Liver (tissue), 9 donors: Measurements from ENCODE around the gene ANKMY2. TPM values are rescaled to one million over a fixed set of nuclear protein-coding genes. Genes with fewer than 3 reads are reported as not detected.

Source experiments
- DNase-seq: peaks from one replicate; pipeline ENCODE4 v3.0.0-alpha.2; 2017; ENCODE audit warnings: low spot score
- H3K27ac ChIP-seq, 2 donors: one replicate each; pipeline ENCODE4 v1.7.0; 2013; ENCODE audit warnings: inconsistent platforms in 2 of 2, low read length in 2 of 2, control low read depth in 1 of 2, low read depth in 1 of 2, mild to moderate bottlenecking in 1 of 2
- H3K27me3 ChIP-seq, 4 donors: one replicate each; pipeline versions ENCODE4 v1.6.1 to v1.7.0; 2013; ENCODE audit warnings: low read length in 3 of 4, inconsistent platforms in 1 of 4, mild to moderate bottlenecking in 1 of 4, moderate library complexity in 1 of 4; ENCODE audit not compliant: control insufficient read depth in 4 of 4, insufficient read depth in 4 of 4
- H3K36me3 ChIP-seq, 4 donors: one replicate each; pipeline versions ENCODE4 v1.6.1 to v1.7.0; 2013; ENCODE audit warnings: low read length in 3 of 4, mild to moderate bottlenecking in 3 of 4, low read depth in 1 of 4, moderate library complexity in 1 of 4; ENCODE audit not compliant: control insufficient read depth in 4 of 4, insufficient read depth in 3 of 4
- H3K4me1 ChIP-seq, 4 donors: one replicate each; pipeline versions ENCODE4 v1.6.1 to v1.7.0; 2013; ENCODE audit warnings: low read length in 3 of 4, mild to moderate bottlenecking in 3 of 4, moderate library complexity in 1 of 4; ENCODE audit not compliant: control insufficient read depth in 4 of 4, insufficient read depth in 4 of 4
- H3K4me3 ChIP-seq, 3 donors: one replicate each; pipeline versions ENCODE4 v1.6.1 to v1.7.0; 2013; ENCODE audit warnings: low read length in 3 of 3, control low read depth in 1 of 3, low read depth in 1 of 3, mild to moderate bottlenecking in 1 of 3
- H3K9ac ChIP-seq, 2 donors: one replicate each; pipeline ENCODE4 v1.7.0; 2013; ENCODE audit warnings: low read length in 2 of 2, mild to moderate bottlenecking in 2 of 2, moderate library complexity in 2 of 2, control low read depth in 1 of 2, low read depth in 1 of 2
- H3K9me3 ChIP-seq, 4 donors: one replicate each; pipeline versions ENCODE4 v1.6.1 to v1.7.0; 2013; ENCODE audit warnings: low read length in 3 of 4; ENCODE audit not compliant: control insufficient read depth in 4 of 4
- CTCF ChIP-seq: fragments of 150-350 bp; IDR thresholded peaks from 2 replicates; pipeline ENCODE4 v1.5.1; 2017; ENCODE audit warnings: improper control_type of control experiment, low read depth, low read length; ENCODE audit not compliant: missing input control
- EGR1 ChIP-seq, 2 donors: IDR thresholded peaks; 2 replicates each; pipeline ENCODE4 v1.6.1; 2016 to 2018; ENCODE audit warnings: antibody characterized with exemption in 2 of 2, low read depth in 2 of 2
- FOXA1 ChIP-seq: IDR thresholded peaks from 2 replicates; pipeline ENCODE4 v1.6.1; 2016; ENCODE audit warnings: antibody characterized with exemption
- FOXA2 ChIP-seq: IDR thresholded peaks from 2 replicates; pipeline ENCODE4 v1.6.1; 2016; ENCODE audit warnings: antibody characterized with exemption
- GABPA ChIP-seq, 2 donors: IDR thresholded peaks in 1 of 2; conservative IDR thresholded peaks in 1 of 2; 2 replicates each; pipeline ENCODE4 v1.6.1; 2016; ENCODE audit warnings: antibody characterized with exemption in 2 of 2, mild to moderate bottlenecking in 1 of 2, moderate library complexity in 1 of 2
- HNF4A ChIP-seq, 2 donors: conservative IDR thresholded peaks; 2 replicates each; pipeline ENCODE4 v1.6.1; 2016; ENCODE audit warnings: antibody characterized with exemption in 2 of 2, mild to moderate bottlenecking in 2 of 2
- HNF4G ChIP-seq: IDR thresholded peaks from 2 replicates; pipeline ENCODE4 v1.6.1; 2016; ENCODE audit warnings: antibody characterized with exemption
- JUND ChIP-seq, 2 donors: IDR thresholded peaks; 2 replicates each; pipeline ENCODE4 v1.6.1; 2016; ENCODE audit warnings: antibody characterized with exemption in 2 of 2
- NR2F2 ChIP-seq: IDR thresholded peaks from 2 replicates; pipeline ENCODE4 v1.6.1; 2016; ENCODE audit warnings: antibody characterized with exemption
- RAD21 ChIP-seq, 2 donors: IDR thresholded peaks; 2 replicates each; pipeline ENCODE4 v1.6.1; 2016; ENCODE audit warnings: antibody characterized with exemption in 2 of 2, mild to moderate bottlenecking in 2 of 2
- RXRA ChIP-seq, 2 donors: IDR thresholded peaks; 2 replicates each; pipeline ENCODE4 v1.6.1; 2017 to 2018; ENCODE audit warnings: antibody characterized with exemption in 2 of 2, mild to moderate bottlenecking in 1 of 2
- SP1 ChIP-seq: IDR thresholded peaks from 2 replicates; pipeline ENCODE4 v1.6.1; 2018; ENCODE audit warnings: antibody characterized with exemption, mild to moderate bottlenecking
- TAF1 ChIP-seq: conservative IDR thresholded peaks from 2 replicates; pipeline ENCODE4 v1.6.1; 2016; ENCODE audit warnings: antibody characterized with exemption, mild to moderate bottlenecking
- YY1 ChIP-seq: IDR thresholded peaks from 2 replicates; pipeline ENCODE4 v1.6.1; 2016; ENCODE audit warnings: antibody characterized with exemption, mild to moderate bottlenecking
- ZBTB33 ChIP-seq: IDR thresholded peaks from 2 replicates; pipeline ENCODE4 v1.6.1; 2016; ENCODE audit warnings: antibody characterized with exemption
- WGBS: extraction: QIAGEN DNeasy Blood & Tissue Kit; methylation state at CpG from one replicate; pipeline ENCODE4 v1.1.7; 2013; 5-methylcytosine and 5-hydroxymethylcytosine counted together
- polyA plus RNA-seq, 2 donors: library from polyadenylated mRNA; stranded (reverse) in 1 of 2; unstranded in 1 of 2; fragments of 200-250 nt in 1 of 2; fragments of >200 nt in 1 of 2; fragmentation: Nextera tagmentation in 1 of 2; extraction: Ambion mirVana in 1 of 2; gene quantifications; one replicate each; pipeline versions ENCODE4 v1.2.1 to v1.2.3, GENCODE V29; 2013 to 2015
- total RNA-seq, 2 donors: library from RNA; depleted of rRNA; stranded (reverse); fragments of >200 nt; gene quantifications; one replicate each; pipeline ENCODE4 v1.2.3, GENCODE V29; 2014
- TF ChIP-seq, protein P1 (sequence below): IDR thresholded peaks from 2 replicates; pipeline ENCODE4 v1.6.1; 2016; ENCODE audit warnings: antibody characterized with exemption, mild to moderate bottlenecking
- TF ChIP-seq, protein P2 (sequence below): IDR thresholded peaks from 2 replicates; pipeline ENCODE4 v1.6.1; 2016; ENCODE audit warnings: antibody characterized with exemption
- TF ChIP-seq, protein P3 (sequence below): IDR thresholded peaks from 2 replicates; pipeline ENCODE4 v1.6.1; 2016; ENCODE audit warnings: antibody characterized with exemption
- donor health status: healthy.
- donor health status: healthy.
- donor health status: healthy.
- donor health status: healthy.
- donor health status: healthy.

The ANKMY2 gene
- total and polyA plus RNA-seq, 4 donors: 2.7 to 11.4 (median 5.4) TPM

DNA sequence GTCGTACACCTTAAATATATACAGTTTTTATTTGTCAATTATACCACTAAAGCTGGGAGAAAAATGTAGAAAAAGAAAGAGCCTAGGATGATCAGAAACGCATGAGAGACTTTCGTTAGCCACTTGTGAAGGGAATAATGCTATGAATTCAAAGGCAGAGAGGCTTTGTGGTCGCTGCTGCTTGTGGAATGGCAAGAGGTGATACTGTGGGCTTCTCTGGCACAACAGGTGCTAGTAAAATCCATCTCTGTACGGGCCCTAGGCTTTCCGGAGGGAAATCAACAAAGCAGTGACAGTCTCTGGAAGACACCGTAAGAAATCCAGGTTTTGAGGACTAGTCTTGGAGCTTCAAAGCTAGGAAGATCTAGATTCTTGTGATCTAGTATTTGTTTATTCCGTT, 66.3 kb downstream of the ANKMY2 start:
- Histone ChIP-seq H3K9ac (no peak overlapping the region), H3K4me1 (no peaks in the 10 kb centered on the region), H3K27ac (no peak overlapping the region), H3K36me3 (no peaks in the 10 kb centered on the region), H3K27me3 (no peaks in the 10 kb centered on the region), H3K9me3 (no peaks in the 10 kb centered on the region), H3K4me3 (no peak overlapping the region)
- 85% methylated on average over 8 of the region's 8 CpGs for WGBS
- DNase-seq: no peak
- TF ChIP-seq YY1 (no peak), JUND (IDR thresholded peaks at IDR 0.05) (no peak), RAD21 (IDR thresholded peaks at IDR 0.05) (no peak), CTCF (no peak), FOXA2 (no peak), FOXA1 (no peak), HNF4A (conservative IDR thresholded peaks at IDR 0.05) (no peak), GABPA (IDR thresholded peaks at IDR 0.05 in 1 of 2, conservative IDR thresholded peaks at IDR 0.05 in 1 of 2) (no peak), TAF1 (no peak), HNF4G (no peak), EGR1 (IDR thresholded peaks at IDR 0.05; ENCODE audit: low read depth in 2 of 2) (no peak), SP1 (no peak), RXRA (IDR thresholded peaks at IDR 0.05) (no peak), NR2F2 (no peak), ZBTB33 (no peak)
- TF ChIP-seq, protein P1, sequence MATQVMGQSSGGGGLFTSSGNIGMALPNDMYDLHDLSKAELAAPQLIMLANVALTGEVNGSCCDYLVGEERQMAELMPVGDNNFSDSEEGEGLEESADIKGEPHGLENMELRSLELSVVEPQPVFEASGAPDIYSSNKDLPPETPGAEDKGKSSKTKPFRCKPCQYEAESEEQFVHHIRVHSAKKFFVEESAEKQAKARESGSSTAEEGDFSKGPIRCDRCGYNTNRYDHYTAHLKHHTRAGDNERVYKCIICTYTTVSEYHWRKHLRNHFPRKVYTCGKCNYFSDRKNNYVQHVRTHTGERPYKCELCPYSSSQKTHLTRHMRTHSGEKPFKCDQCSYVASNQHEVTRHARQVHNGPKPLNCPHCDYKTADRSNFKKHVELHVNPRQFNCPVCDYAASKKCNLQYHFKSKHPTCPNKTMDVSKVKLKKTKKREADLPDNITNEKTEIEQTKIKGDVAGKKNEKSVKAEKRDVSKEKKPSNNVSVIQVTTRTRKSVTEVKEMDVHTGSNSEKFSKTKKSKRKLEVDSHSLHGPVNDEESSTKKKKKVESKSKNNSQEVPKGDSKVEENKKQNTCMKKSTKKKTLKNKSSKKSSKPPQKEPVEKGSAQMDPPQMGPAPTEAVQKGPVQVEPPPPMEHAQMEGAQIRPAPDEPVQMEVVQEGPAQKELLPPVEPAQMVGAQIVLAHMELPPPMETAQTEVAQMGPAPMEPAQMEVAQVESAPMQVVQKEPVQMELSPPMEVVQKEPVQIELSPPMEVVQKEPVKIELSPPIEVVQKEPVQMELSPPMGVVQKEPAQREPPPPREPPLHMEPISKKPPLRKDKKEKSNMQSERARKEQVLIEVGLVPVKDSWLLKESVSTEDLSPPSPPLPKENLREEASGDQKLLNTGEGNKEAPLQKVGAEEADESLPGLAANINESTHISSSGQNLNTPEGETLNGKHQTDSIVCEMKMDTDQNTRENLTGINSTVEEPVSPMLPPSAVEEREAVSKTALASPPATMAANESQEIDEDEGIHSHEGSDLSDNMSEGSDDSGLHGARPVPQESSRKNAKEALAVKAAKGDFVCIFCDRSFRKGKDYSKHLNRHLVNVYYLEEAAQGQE: no peak
- TF ChIP-seq, protein P2, sequence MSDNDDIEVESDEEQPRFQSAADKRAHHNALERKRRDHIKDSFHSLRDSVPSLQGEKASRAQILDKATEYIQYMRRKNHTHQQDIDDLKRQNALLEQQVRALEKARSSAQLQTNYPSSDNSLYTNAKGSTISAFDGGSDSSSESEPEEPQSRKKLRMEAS: no peak
- TF ChIP-seq, protein P3, sequence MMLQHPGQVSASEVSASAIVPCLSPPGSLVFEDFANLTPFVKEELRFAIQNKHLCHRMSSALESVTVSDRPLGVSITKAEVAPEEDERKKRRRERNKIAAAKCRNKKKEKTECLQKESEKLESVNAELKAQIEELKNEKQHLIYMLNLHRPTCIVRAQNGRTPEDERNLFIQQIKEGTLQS: no peak
